Liver (tissue), 9 donors: ENCODE measurements around the gene PRDX6. TPM values are rescaled to one million over a fixed set of nuclear protein-coding genes. Genes with fewer than 3 reads are reported as not detected.

ENCODE experiments used
- DNase-seq: peaks from one replicate; pipeline ENCODE4 v3.0.0-alpha.2; 2017; ENCODE audit warnings: low spot score
- H3K27ac ChIP-seq, 2 donors: one replicate each; pipeline ENCODE4 v1.7.0; 2013; ENCODE audit warnings: inconsistent platforms in 2 of 2, low read length in 2 of 2, control low read depth in 1 of 2, low read depth in 1 of 2, mild to moderate bottlenecking in 1 of 2
- H3K27me3 ChIP-seq, 4 donors: one replicate each; pipeline versions ENCODE4 v1.6.1 to v1.7.0; 2013; ENCODE audit warnings: low read length in 3 of 4, inconsistent platforms in 1 of 4, mild to moderate bottlenecking in 1 of 4, moderate library complexity in 1 of 4; ENCODE audit not compliant: control insufficient read depth in 4 of 4, insufficient read depth in 4 of 4
- H3K36me3 ChIP-seq, 4 donors: one replicate each; pipeline versions ENCODE4 v1.6.1 to v1.7.0; 2013; ENCODE audit warnings: low read length in 3 of 4, mild to moderate bottlenecking in 3 of 4, low read depth in 1 of 4, moderate library complexity in 1 of 4; ENCODE audit not compliant: control insufficient read depth in 4 of 4, insufficient read depth in 3 of 4
- H3K4me1 ChIP-seq, 4 donors: one replicate each; pipeline versions ENCODE4 v1.6.1 to v1.7.0; 2013; ENCODE audit warnings: low read length in 3 of 4, mild to moderate bottlenecking in 3 of 4, moderate library complexity in 1 of 4; ENCODE audit not compliant: control insufficient read depth in 4 of 4, insufficient read depth in 4 of 4
- H3K4me3 ChIP-seq, 3 donors: one replicate each; pipeline versions ENCODE4 v1.6.1 to v1.7.0; 2013; ENCODE audit warnings: low read length in 3 of 3, control low read depth in 1 of 3, low read depth in 1 of 3, mild to moderate bottlenecking in 1 of 3
- H3K9ac ChIP-seq, 2 donors: one replicate each; pipeline ENCODE4 v1.7.0; 2013; ENCODE audit warnings: low read length in 2 of 2, mild to moderate bottlenecking in 2 of 2, moderate library complexity in 2 of 2, control low read depth in 1 of 2, low read depth in 1 of 2
- H3K9me3 ChIP-seq, 4 donors: one replicate each; pipeline versions ENCODE4 v1.6.1 to v1.7.0; 2013; ENCODE audit warnings: low read length in 3 of 4; ENCODE audit not compliant: control insufficient read depth in 4 of 4
- EGR1 ChIP-seq, 2 donors: IDR thresholded peaks; 2 replicates each; pipeline ENCODE4 v1.6.1; 2016 to 2018; ENCODE audit warnings: antibody characterized with exemption in 2 of 2, low read depth in 2 of 2
- FOXA1 ChIP-seq: IDR thresholded peaks from 2 replicates; pipeline ENCODE4 v1.6.1; 2016; ENCODE audit warnings: antibody characterized with exemption
- FOXA2 ChIP-seq: IDR thresholded peaks from 2 replicates; pipeline ENCODE4 v1.6.1; 2016; ENCODE audit warnings: antibody characterized with exemption
- GABPA ChIP-seq, 2 donors: IDR thresholded peaks in 1 of 2; conservative IDR thresholded peaks in 1 of 2; 2 replicates each; pipeline ENCODE4 v1.6.1; 2016; ENCODE audit warnings: antibody characterized with exemption in 2 of 2, mild to moderate bottlenecking in 1 of 2, moderate library complexity in 1 of 2
- HNF4G ChIP-seq: IDR thresholded peaks from 2 replicates; pipeline ENCODE4 v1.6.1; 2016; ENCODE audit warnings: antibody characterized with exemption
- JUND ChIP-seq, 2 donors: IDR thresholded peaks; 2 replicates each; pipeline ENCODE4 v1.6.1; 2016; ENCODE audit warnings: antibody characterized with exemption in 2 of 2
- NR2F2 ChIP-seq: IDR thresholded peaks from 2 replicates; pipeline ENCODE4 v1.6.1; 2016; ENCODE audit warnings: antibody characterized with exemption
- RAD21 ChIP-seq, 2 donors: IDR thresholded peaks; 2 replicates each; pipeline ENCODE4 v1.6.1; 2016; ENCODE audit warnings: antibody characterized with exemption in 2 of 2, mild to moderate bottlenecking in 2 of 2
- REST ChIP-seq: IDR thresholded peaks from 2 replicates; pipeline ENCODE4 v1.6.1; 2016; ENCODE audit warnings: antibody characterized with exemption, mild to moderate bottlenecking
- RXRA ChIP-seq, 2 donors: IDR thresholded peaks; 2 replicates each; pipeline ENCODE4 v1.6.1; 2017 to 2018; ENCODE audit warnings: antibody characterized with exemption in 2 of 2, mild to moderate bottlenecking in 1 of 2
- TAF1 ChIP-seq: conservative IDR thresholded peaks from 2 replicates; pipeline ENCODE4 v1.6.1; 2016; ENCODE audit warnings: antibody characterized with exemption, mild to moderate bottlenecking
- YY1 ChIP-seq: IDR thresholded peaks from 2 replicates; pipeline ENCODE4 v1.6.1; 2016; ENCODE audit warnings: antibody characterized with exemption, mild to moderate bottlenecking
- WGBS: extraction: QIAGEN DNeasy Blood & Tissue Kit; methylation state at CpG from one replicate; pipeline ENCODE4 v1.1.7; 2013; 5-methylcytosine and 5-hydroxymethylcytosine counted together
- polyA plus RNA-seq, 2 donors: library from polyadenylated mRNA; stranded (reverse) in 1 of 2; unstranded in 1 of 2; fragments of 200-250 nt in 1 of 2; fragments of >200 nt in 1 of 2; fragmentation: Nextera tagmentation in 1 of 2; extraction: Ambion mirVana in 1 of 2; gene quantifications; one replicate each; pipeline versions ENCODE4 v1.2.1 to v1.2.3, GENCODE V29; 2013 to 2015
- total RNA-seq, 2 donors: library from RNA; depleted of rRNA; stranded (reverse); fragments of >200 nt; gene quantifications; one replicate each; pipeline ENCODE4 v1.2.3, GENCODE V29; 2014
- TF ChIP-seq, protein P1 (sequence below): IDR thresholded peaks from 2 replicates; pipeline ENCODE4 v1.6.1; 2016; ENCODE audit warnings: antibody characterized with exemption
- TF ChIP-seq, protein P2 (sequence below): IDR thresholded peaks from 2 replicates; pipeline ENCODE4 v1.6.1; 2016; ENCODE audit warnings: antibody characterized with exemption
- TF ChIP-seq, protein P3 (sequence below): IDR thresholded peaks from 2 replicates; pipeline ENCODE4 v1.6.1; 2016; ENCODE audit warnings: antibody characterized with exemption
- TF ChIP-seq, protein P4 (sequence below): fragments of 150-350 bp; IDR thresholded peaks from 2 replicates; pipeline ENCODE4 v1.5.1; 2017; ENCODE audit warnings: improper control_type of control experiment, low read depth, low read length; ENCODE audit not compliant: missing input control
- donor health status: healthy.
- donor health status: healthy.
- donor health status: healthy.
- donor health status: healthy.
- donor health status: healthy.

The PRDX6 gene
- total and polyA plus RNA-seq, 4 donors, result 147 to 370 (median 240) TPM

GRCh38 chr1:173433751-173434326, 43.3 kb upstream of the PRDX6 start:
- Histone ChIP-seq H3K4me3 (no peak overlapping the region), H3K9ac (no peak overlapping the region), H3K9me3 (no peaks in the 10 kb centered on the region), H3K27ac (no peak overlapping the region), H3K27me3 (no peaks in the 10 kb centered on the region), H3K4me1 (peaks cover 0 to 9% (median 5%) of the 10 kb centered on the region in 4 donors), H3K36me3 (no peaks in the 10 kb centered on the region)
- no peak for DNase-seq
- no peak for TF ChIP-seq FOXA2
- TF ChIP-seq, protein P1, sequence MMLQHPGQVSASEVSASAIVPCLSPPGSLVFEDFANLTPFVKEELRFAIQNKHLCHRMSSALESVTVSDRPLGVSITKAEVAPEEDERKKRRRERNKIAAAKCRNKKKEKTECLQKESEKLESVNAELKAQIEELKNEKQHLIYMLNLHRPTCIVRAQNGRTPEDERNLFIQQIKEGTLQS, result no peak
- TF ChIP-seq TAF1, result no peak
- no peak for TF ChIP-seq EGR1 (IDR thresholded peaks at IDR 0.05; ENCODE audit: low read depth in 2 of 2)
- no peak for TF ChIP-seq NR2F2
- TF ChIP-seq HNF4G, result no peak
- TF ChIP-seq GABPA (IDR thresholded peaks at IDR 0.05 in 1 of 2, conservative IDR thresholded peaks at IDR 0.05 in 1 of 2), result no peak
- TF ChIP-seq YY1, result no peak
- no peak for TF ChIP-seq REST
- TF ChIP-seq, protein P2, sequence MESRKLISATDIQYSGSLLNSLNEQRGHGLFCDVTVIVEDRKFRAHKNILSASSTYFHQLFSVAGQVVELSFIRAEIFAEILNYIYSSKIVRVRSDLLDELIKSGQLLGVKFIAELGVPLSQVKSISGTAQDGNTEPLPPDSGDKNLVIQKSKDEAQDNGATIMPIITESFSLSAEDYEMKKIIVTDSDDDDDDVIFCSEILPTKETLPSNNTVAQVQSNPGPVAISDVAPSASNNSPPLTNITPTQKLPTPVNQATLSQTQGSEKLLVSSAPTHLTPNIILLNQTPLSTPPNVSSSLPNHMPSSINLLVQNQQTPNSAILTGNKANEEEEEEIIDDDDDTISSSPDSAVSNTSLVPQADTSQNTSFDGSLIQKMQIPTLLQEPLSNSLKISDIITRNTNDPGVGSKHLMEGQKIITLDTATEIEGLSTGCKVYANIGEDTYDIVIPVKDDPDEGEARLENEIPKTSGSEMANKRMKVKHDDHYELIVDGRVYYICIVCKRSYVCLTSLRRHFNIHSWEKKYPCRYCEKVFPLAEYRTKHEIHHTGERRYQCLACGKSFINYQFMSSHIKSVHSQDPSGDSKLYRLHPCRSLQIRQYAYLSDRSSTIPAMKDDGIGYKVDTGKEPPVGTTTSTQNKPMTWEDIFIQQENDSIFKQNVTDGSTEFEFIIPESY, result no peak
- TF ChIP-seq RXRA (IDR thresholded peaks at IDR 0.05), result no peak
- TF ChIP-seq RAD21 (IDR thresholded peaks at IDR 0.05), result no peak
- TF ChIP-seq, protein P3, sequence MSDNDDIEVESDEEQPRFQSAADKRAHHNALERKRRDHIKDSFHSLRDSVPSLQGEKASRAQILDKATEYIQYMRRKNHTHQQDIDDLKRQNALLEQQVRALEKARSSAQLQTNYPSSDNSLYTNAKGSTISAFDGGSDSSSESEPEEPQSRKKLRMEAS, result no peak
- TF ChIP-seq FOXA1, result no peak
- TF ChIP-seq JUND (IDR thresholded peaks at IDR 0.05), result no peak
- TF ChIP-seq, protein P4, sequence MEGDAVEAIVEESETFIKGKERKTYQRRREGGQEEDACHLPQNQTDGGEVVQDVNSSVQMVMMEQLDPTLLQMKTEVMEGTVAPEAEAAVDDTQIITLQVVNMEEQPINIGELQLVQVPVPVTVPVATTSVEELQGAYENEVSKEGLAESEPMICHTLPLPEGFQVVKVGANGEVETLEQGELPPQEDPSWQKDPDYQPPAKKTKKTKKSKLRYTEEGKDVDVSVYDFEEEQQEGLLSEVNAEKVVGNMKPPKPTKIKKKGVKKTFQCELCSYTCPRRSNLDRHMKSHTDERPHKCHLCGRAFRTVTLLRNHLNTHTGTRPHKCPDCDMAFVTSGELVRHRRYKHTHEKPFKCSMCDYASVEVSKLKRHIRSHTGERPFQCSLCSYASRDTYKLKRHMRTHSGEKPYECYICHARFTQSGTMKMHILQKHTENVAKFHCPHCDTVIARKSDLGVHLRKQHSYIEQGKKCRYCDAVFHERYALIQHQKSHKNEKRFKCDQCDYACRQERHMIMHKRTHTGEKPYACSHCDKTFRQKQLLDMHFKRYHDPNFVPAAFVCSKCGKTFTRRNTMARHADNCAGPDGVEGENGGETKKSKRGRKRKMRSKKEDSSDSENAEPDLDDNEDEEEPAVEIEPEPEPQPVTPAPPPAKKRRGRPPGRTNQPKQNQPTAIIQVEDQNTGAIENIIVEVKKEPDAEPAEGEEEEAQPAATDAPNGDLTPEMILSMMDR, result no peak
- WGBS, result 95% methylated on average over 2 of the region's 2 CpGs
